ENCODE data around the gene ADK.

- TF ChIP-seq CTCF (IDR thresholded peaks at IDR 0.05) (no peak), POLR2A (IDR thresholded peaks at IDR 0.05) (no peak)
Observed at GRCh38 chr10:74624501-74624900, 473.5 kb downstream of the ADK start.

All from thyroid gland (tissue), 4 donors.